ENCODE data around the gene EPB41L4B. TPM values are rescaled to one million over a fixed set of nuclear protein-coding genes. Genes with fewer than 3 reads are reported as not detected.

EPB41L4B gene
- total and polyA plus RNA-seq, 2 donors from 2014 or later: 6.5 to 7.7 TPM

- no peak overlapping the region for H3K27ac ChIP-seq (ENCODE audit: low read depth in 2 of 2, low read length in 2 of 2)
- TF ChIP-seq CTCF (IDR thresholded peaks at IDR 0.05; ENCODE audit: borderline replicate concordance, extremely low read depth, insufficient read depth): no peak
- no peak overlapping the region for H3K9ac ChIP-seq (ENCODE audit: low read length in 3 of 3)
- no peak for FAIRE-seq
- H3K36me3 ChIP-seq (ENCODE audit: control insufficient read depth in 2 of 3, insufficient read depth in 3 of 3, low read length in 3 of 3): no peaks in the 10 kb centered on the region
- DNase-seq: no peak
- H3K4me1 ChIP-seq (ENCODE audit: control insufficient read depth in 2 of 3, insufficient read depth in 2 of 3, low read depth in 1 of 3, low read length in 3 of 3): no peaks in the 10 kb centered on the region
- H3K4me3 ChIP-seq (ENCODE audit: low read length in 3 of 3): no peak overlapping the region
- intact Hi-C loops (cut with DNase I): no loop called here
- no peaks in the 10 kb centered on the region for H3K27me3 ChIP-seq (ENCODE audit: control insufficient read depth, insufficient read depth, low read length)
- H3K9me3 ChIP-seq (ENCODE audit: control insufficient read depth in 2 of 3, insufficient read depth in 1 of 3, low read length in 3 of 3): no peaks in the 10 kb centered on the region
Observed at GRCh38 chr9:109158651-109159050, 162.2 kb downstream of the EPB41L4B start.

DNA sequence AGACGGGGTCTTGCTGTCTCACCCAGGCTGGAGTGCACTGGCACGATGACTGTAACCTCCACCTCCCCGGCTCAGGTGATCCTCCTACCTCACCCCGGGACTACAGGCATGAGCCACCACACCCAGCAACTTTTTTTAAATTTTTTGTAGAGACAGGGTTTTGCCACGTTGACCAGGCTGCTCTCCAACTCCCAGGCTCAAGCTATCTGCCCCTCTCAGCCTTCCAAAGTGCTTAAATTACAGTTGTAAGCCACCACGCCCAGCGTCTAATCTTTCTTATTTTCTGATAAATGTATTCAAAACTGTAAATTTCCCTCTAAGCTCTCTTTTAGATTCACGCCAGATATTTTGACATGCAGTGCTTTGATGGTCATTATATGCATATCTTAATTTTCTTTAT, 164.2 kb downstream of the EPB41L4B start:
- no peak overlapping the region for H3K9ac ChIP-seq (ENCODE audit: low read length in 3 of 3)
- H3K4me1 ChIP-seq (ENCODE audit: control insufficient read depth in 2 of 3, insufficient read depth in 2 of 3, low read depth in 1 of 3, low read length in 3 of 3): no peaks in the 10 kb centered on the region
- no peaks in the 10 kb centered on the region for H3K36me3 ChIP-seq (ENCODE audit: control insufficient read depth in 2 of 3, insufficient read depth in 3 of 3, low read length in 3 of 3)
- FAIRE-seq (no peak), DNase-seq (no peak)
- no peaks in the 10 kb centered on the region for H3K27me3 ChIP-seq (ENCODE audit: control insufficient read depth, insufficient read depth, low read length)
- H3K4me3 ChIP-seq (ENCODE audit: low read length in 3 of 3): no peak overlapping the region
- intact Hi-C loops (cut with DNase I): no loop called here
- peaks cover 0 to 6% (median 0%) of the 10 kb centered on the region in 3 donors for H3K9me3 ChIP-seq (ENCODE audit: control insufficient read depth in 2 of 3, insufficient read depth in 1 of 3, low read length in 3 of 3)
- H3K27ac ChIP-seq (ENCODE audit: low read depth in 2 of 2, low read length in 2 of 2): no peak overlapping the region
- no peak for TF ChIP-seq CTCF (IDR thresholded peaks at IDR 0.05; ENCODE audit: borderline replicate concordance, extremely low read depth, insufficient read depth)

GRCh38 chr9:109150925-109151545, 169.8 kb downstream of the EPB41L4B start:
- no peaks in the 10 kb centered on the region for H3K36me3 ChIP-seq (ENCODE audit: control insufficient read depth in 2 of 3, insufficient read depth in 3 of 3, low read length in 3 of 3)
- DNase-seq: no peak

More at GRCh38 chr9:109150925-109151545, 169.8 kb downstream of the EPB41L4B start:
- H3K4me1 ChIP-seq (ENCODE audit: control insufficient read depth in 2 of 3, insufficient read depth in 2 of 3, low read depth in 1 of 3, low read length in 3 of 3): no peaks in the 10 kb centered on the region
- TF ChIP-seq CTCF (IDR thresholded peaks at IDR 0.05; ENCODE audit: borderline replicate concordance, extremely low read depth, insufficient read depth): no peak
- no peak overlapping the region for H3K9ac ChIP-seq (ENCODE audit: low read length in 3 of 3)
- no peak overlapping the region for H3K4me3 ChIP-seq (ENCODE audit: low read length in 3 of 3)
- H3K27me3 ChIP-seq (ENCODE audit: control insufficient read depth, insufficient read depth, low read length): no peaks in the 10 kb centered on the region
- H3K9me3 ChIP-seq (ENCODE audit: control insufficient read depth in 2 of 3, insufficient read depth in 1 of 3, low read length in 3 of 3): peaks cover 0 to 6% (median 0%) of the 10 kb centered on the region in 3 donors
- no peak for FAIRE-seq
- no peak overlapping the region for H3K27ac ChIP-seq (ENCODE audit: low read depth in 2 of 2, low read length in 2 of 2)
- intact Hi-C loops (cut with DNase I): no loop called here

All from kidney (tissue), 14 donors.